ENCODE results near the gene APOL5.

DNA sequence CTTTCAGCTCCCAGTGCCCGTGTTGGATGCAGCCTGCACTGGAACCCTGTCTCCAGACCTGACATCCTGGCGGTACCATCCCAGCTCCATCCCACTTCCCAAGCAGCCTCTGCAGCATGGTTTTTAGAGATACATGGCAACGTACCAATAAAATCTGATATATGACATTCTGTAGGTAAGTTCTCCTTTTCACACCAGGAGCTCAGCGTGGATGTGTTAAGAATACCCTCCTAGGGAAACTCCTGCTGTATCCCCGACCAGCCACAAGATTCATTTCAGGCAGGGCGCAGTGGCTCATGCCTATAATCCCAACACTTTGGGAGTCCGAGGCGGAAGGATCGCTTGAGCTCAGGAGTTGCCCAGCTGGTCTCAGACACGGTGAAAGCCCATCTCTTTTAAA is 15.4 kb downstream of the APOL5 start:
- TF ChIP-seq POLR2AphosphoS5 (IDR thresholded peaks at IDR 0.05; ENCODE audit: low read depth): no peak
- TF ChIP-seq, protein P1, sequence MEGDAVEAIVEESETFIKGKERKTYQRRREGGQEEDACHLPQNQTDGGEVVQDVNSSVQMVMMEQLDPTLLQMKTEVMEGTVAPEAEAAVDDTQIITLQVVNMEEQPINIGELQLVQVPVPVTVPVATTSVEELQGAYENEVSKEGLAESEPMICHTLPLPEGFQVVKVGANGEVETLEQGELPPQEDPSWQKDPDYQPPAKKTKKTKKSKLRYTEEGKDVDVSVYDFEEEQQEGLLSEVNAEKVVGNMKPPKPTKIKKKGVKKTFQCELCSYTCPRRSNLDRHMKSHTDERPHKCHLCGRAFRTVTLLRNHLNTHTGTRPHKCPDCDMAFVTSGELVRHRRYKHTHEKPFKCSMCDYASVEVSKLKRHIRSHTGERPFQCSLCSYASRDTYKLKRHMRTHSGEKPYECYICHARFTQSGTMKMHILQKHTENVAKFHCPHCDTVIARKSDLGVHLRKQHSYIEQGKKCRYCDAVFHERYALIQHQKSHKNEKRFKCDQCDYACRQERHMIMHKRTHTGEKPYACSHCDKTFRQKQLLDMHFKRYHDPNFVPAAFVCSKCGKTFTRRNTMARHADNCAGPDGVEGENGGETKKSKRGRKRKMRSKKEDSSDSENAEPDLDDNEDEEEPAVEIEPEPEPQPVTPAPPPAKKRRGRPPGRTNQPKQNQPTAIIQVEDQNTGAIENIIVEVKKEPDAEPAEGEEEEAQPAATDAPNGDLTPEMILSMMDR (IDR thresholded peaks at IDR 0.05; ENCODE audit: insufficient read depth, low read length): no peak
- TF ChIP-seq, protein P2, sequence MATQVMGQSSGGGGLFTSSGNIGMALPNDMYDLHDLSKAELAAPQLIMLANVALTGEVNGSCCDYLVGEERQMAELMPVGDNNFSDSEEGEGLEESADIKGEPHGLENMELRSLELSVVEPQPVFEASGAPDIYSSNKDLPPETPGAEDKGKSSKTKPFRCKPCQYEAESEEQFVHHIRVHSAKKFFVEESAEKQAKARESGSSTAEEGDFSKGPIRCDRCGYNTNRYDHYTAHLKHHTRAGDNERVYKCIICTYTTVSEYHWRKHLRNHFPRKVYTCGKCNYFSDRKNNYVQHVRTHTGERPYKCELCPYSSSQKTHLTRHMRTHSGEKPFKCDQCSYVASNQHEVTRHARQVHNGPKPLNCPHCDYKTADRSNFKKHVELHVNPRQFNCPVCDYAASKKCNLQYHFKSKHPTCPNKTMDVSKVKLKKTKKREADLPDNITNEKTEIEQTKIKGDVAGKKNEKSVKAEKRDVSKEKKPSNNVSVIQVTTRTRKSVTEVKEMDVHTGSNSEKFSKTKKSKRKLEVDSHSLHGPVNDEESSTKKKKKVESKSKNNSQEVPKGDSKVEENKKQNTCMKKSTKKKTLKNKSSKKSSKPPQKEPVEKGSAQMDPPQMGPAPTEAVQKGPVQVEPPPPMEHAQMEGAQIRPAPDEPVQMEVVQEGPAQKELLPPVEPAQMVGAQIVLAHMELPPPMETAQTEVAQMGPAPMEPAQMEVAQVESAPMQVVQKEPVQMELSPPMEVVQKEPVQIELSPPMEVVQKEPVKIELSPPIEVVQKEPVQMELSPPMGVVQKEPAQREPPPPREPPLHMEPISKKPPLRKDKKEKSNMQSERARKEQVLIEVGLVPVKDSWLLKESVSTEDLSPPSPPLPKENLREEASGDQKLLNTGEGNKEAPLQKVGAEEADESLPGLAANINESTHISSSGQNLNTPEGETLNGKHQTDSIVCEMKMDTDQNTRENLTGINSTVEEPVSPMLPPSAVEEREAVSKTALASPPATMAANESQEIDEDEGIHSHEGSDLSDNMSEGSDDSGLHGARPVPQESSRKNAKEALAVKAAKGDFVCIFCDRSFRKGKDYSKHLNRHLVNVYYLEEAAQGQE (IDR thresholded peaks at IDR 0.05; ENCODE audit: insufficient replicate concordance, low read depth): no peak
- TF ChIP-seq GABPA (IDR thresholded peaks at IDR 0.05; ENCODE audit: low read depth): no peak
- TF ChIP-seq SPI1 (IDR thresholded peaks at IDR 0.05; ENCODE audit: borderline replicate concordance, low read depth): no peak

All from HL-60 (cell line).